ENCODE results near the gene CTNNBL1. TPM values are rescaled to one million over a fixed set of nuclear protein-coding genes. Genes with fewer than 3 reads are reported as not detected.

CTNNBL1 gene
- total RNA-seq, 2 donors from 2014 or later: 68.6 to 68.7 TPM

- Histone ChIP-seq H3K4me3 (ENCODE audit: low read length) (no peak overlapping the region), H3K9ac (ENCODE audit: extremely low read depth, low read length, poor library complexity, severe bottlenecking) (no peak overlapping the region), H3K36me3 (ENCODE audit: control insufficient read depth, insufficient read depth, low read length) (peaks cover 43% of the 10 kb centered on the region), H3K9me3 (ENCODE audit: control insufficient read depth, low read length) (no peaks in the 10 kb centered on the region), H3K4me1 (ENCODE audit: control insufficient read depth, insufficient read depth, low read length) (peaks cover 7% of the 10 kb centered on the region), H3K27ac (ENCODE audit: low read depth, low read length) (no peak overlapping the region), H3K27me3 (ENCODE audit: control insufficient read depth, insufficient read depth, low read length, poor library complexity, severe bottlenecking) (no peaks in the 10 kb centered on the region)
- WGBS, 2 experiments (ENCODE audit: insufficient coverage in 1 of 2, insufficient read length in 1 of 2): 89% methylated on average over 6 of the region's 6 CpGs; no CpG with 5 or more reads in 1 of the 2 experiments
- DNase-seq: peak; percentile 59
- H3K36me3 Mint-ChIP-seq (ENCODE audit: low read depth): peaks cover 7% of the 10 kb centered on the region
- H3K27ac Mint-ChIP-seq: no peak overlapping the region
- H3K27me3 Mint-ChIP-seq (ENCODE audit: insufficient read depth): no peaks in the 10 kb centered on the region
- TF ChIP-seq CTCF (conservative IDR thresholded peaks at IDR 0.05): peak; percentile 62
- H3K9me3 Mint-ChIP-seq: no peaks in the 10 kb centered on the region
- H3K4me1 Mint-ChIP-seq: peaks cover 4% of the 10 kb centered on the region
- no peak overlapping the region for H3K4me3 Mint-ChIP-seq
Measured at GRCh38 chr20:37757550-37757949, 63.7 kb downstream of the CTNNBL1 start.

GRCh38 chr20:37758332-37758731 lies 64.5 kb downstream of the CTNNBL1 start:
- H3K4me3 ChIP-seq (ENCODE audit: low read length): no peak overlapping the region
- Mint-ChIP-seq H3K4me1 (peaks cover 4% of the 10 kb centered on the region), H3K27me3 (ENCODE audit: insufficient read depth) (no peaks in the 10 kb centered on the region), H3K9me3 (no peaks in the 10 kb centered on the region), H3K4me3 (no peak overlapping the region), H3K36me3 (ENCODE audit: low read depth) (peaks cover 7% of the 10 kb centered on the region), H3K27ac (no peak overlapping the region)
- H3K9ac ChIP-seq (ENCODE audit: extremely low read depth, low read length, poor library complexity, severe bottlenecking): no peak overlapping the region
- WGBS, 2 experiments (ENCODE audit: insufficient coverage in 1 of 2, insufficient read length in 1 of 2): 74 to 83% methylated on average over 1 to 5 of the region's 5 CpGs
- peaks cover 7% of the 10 kb centered on the region for H3K4me1 ChIP-seq (ENCODE audit: control insufficient read depth, insufficient read depth, low read length)
- no peak overlapping the region for H3K27ac ChIP-seq (ENCODE audit: low read depth, low read length)
- no peaks in the 10 kb centered on the region for H3K9me3 ChIP-seq (ENCODE audit: control insufficient read depth, low read length)
- peak; percentile 78 for TF ChIP-seq CTCF (conservative IDR thresholded peaks at IDR 0.05)
- H3K27me3 ChIP-seq (ENCODE audit: control insufficient read depth, insufficient read depth, low read length, poor library complexity, severe bottlenecking): no peaks in the 10 kb centered on the region
- peaks cover 35% of the 10 kb centered on the region for H3K36me3 ChIP-seq (ENCODE audit: control insufficient read depth, insufficient read depth, low read length)
- peak; percentile 82 for DNase-seq

GRCh38 chr20:37759052-37759553 lies 65.3 kb downstream of the CTNNBL1 start:
- H3K27me3 Mint-ChIP-seq (ENCODE audit: insufficient read depth): no peaks in the 10 kb centered on the region
- H3K9me3 Mint-ChIP-seq: no peaks in the 10 kb centered on the region
- Histone ChIP-seq H3K36me3 (ENCODE audit: control insufficient read depth, insufficient read depth, low read length) (peaks cover 29% of the 10 kb centered on the region), H3K4me3 (ENCODE audit: low read length) (no peak overlapping the region), H3K27ac (ENCODE audit: low read depth, low read length) (no peak overlapping the region), H3K9ac (ENCODE audit: extremely low read depth, low read length, poor library complexity, severe bottlenecking) (no peak overlapping the region), H3K9me3 (ENCODE audit: control insufficient read depth, low read length) (no peaks in the 10 kb centered on the region), H3K4me1 (ENCODE audit: control insufficient read depth, insufficient read depth, low read length) (peaks cover 7% of the 10 kb centered on the region), H3K27me3 (ENCODE audit: control insufficient read depth, insufficient read depth, low read length, poor library complexity, severe bottlenecking) (no peaks in the 10 kb centered on the region)
- H3K36me3 Mint-ChIP-seq (ENCODE audit: low read depth): peaks cover 2% of the 10 kb centered on the region
- H3K4me3 Mint-ChIP-seq: no peak overlapping the region
- 76 to 89% methylated on average over 6 of the region's 6 CpGs for WGBS, 2 experiments (ENCODE audit: insufficient coverage in 1 of 2, insufficient read length in 1 of 2)
- TF ChIP-seq CTCF (conservative IDR thresholded peaks at IDR 0.05): no peak
- no peak for DNase-seq
- no peak overlapping the region for H3K27ac Mint-ChIP-seq
- peaks cover 4% of the 10 kb centered on the region for H3K4me1 Mint-ChIP-seq

Data from endodermal cell (in vitro differentiated cells).